ENCODE data around the gene SH3RF1. TPM values are rescaled to one million over a fixed set of nuclear protein-coding genes. Genes with fewer than 3 reads are reported as not detected.
A peak's percentile ranks its signal among the peaks of the same experiment; 100 is the strongest.

The SH3RF1 gene
- total and polyA plus RNA-seq, 10 of the 15 experiments (the other 5 are each of a cell fraction or from before 2014, with no cell fraction given), result 4.5 to 22.5 (median 10.4) TPM

- H3K4me2 ChIP-seq (ENCODE audit: control insufficient read depth, insufficient read depth), result peak overlapping the region; percentile 58
- H3K9me3 ChIP-seq (replicated peaks; ENCODE audit: control insufficient read depth, insufficient read depth, low read length), result peaks cover 3% of the 10 kb centered on the region; the same call in 1 of the 3 replicates
- ChIA-PET SMC1A (ENCODE audit: uncharacterized antibody, unreplicated experiment) (interaction anchor here (0.9 to 2.1 kb wide), 17 partner anchors 10 to 387 kb away, joined by 3 to 9 read pairs (median 4); partner anchors contain the start of gene CBR4), POLR2A (interaction anchor here (0.5 to 1.9 kb wide), 6 partner anchors 9 to 397 kb away, joined by 3 to 5 read pairs (median 3); no protein-coding TSS in a partner anchor), CTCF (interaction anchor here (0.8 to 1.1 kb wide), 3 partner anchors 10 to 468 kb away, joined by 3 read pairs; no protein-coding TSS in a partner anchor), RAD21 (ENCODE audit: unreplicated experiment) (interaction anchor here (1.1 to 3.0 kb wide), 11 partner anchors 17 to 387 kb away, joined by 3 to 16 read pairs (median 4); partner anchors contain the start of gene CBR4)
- ATAC-seq, result peak; percentile 74
- H4K20me1 ChIP-seq (ENCODE audit: control insufficient read depth, insufficient read depth), result no peaks in the 10 kb centered on the region
- peak overlapping the region; percentile 19; the same call in 1 of the 2 replicates for H2AFZ ChIP-seq (ENCODE audit: control insufficient read depth, low read depth, low read length)
- peak; percentile 61 for DNase-seq (ENCODE audit: low read depth, low spot score)
- 19% methylated on average over 2 of the region's 2 CpGs for WGBS (ENCODE audit: insufficient coverage, insufficient replicate concordance, low lambda C conversion rate, missing lambda C conversion rate)
- in situ Hi-C loops (cut with MboI), result no loop called here
- H3K4me1 ChIP-seq (ENCODE audit: control insufficient read depth, insufficient read depth, low read length), result peaks cover 37% of the 10 kb centered on the region
- no peak overlapping the region for H3K4me3 ChIP-seq
- H3K9ac ChIP-seq (ENCODE audit: control insufficient read depth, insufficient read depth, low read length), result no peak overlapping the region
- peak overlapping the region; percentile 70 for H3K27ac ChIP-seq (ENCODE audit: control insufficient read depth, insufficient read depth)
- H3K36me3 ChIP-seq (ENCODE audit: control insufficient read depth in 2 of 2, insufficient read depth in 2 of 2, low read length in 1 of 2), result peaks cover 0 to 3% of the 10 kb centered on the region in 2 experiments; a peak in 2 of 4 replicates
- intact Hi-C loops (cut with micrococcal nuclease; ENCODE audit: unreplicated experiment), result loop anchor here (5.0 kb wide), 1 partner anchor 304 kb away; no protein-coding TSS in a partner anchor
- no peak for FAIRE-seq
- no peaks in the 10 kb centered on the region for H3K27me3 ChIP-seq (replicated peaks in 1 of 2; ENCODE audit: control insufficient read depth in 2 of 2, insufficient read depth in 2 of 2, low read length in 1 of 2)
- BruUV-seq (replicated peaks), result no TSS peak
- no peaks in the 10 kb centered on the region for H3K79me2 ChIP-seq (ENCODE audit: control insufficient read depth, insufficient read depth, low read length)
- no peak for TF ChIP-seq ZBTB4 (CRISPR knock-in tag; IDR thresholded peaks at IDR 0.05)
- no peak for TF ChIP-seq NFYB (IDR thresholded peaks at IDR 0.05; ENCODE audit: insufficient read depth, low read depth, low read length)
- no peak for TF ChIP-seq SIN3A (IDR thresholded peaks at IDR 0.05; ENCODE audit: low read depth, low read length)
- no peak for TF ChIP-seq BCL11A (IDR thresholded peaks at IDR 0.05; ENCODE audit: low read depth, low read length)
- TF ChIP-seq TCF3 (IDR thresholded peaks at IDR 0.05; ENCODE audit: borderline replicate concordance, insufficient read depth, low read depth, low read length), result no peak
- no peak for TF ChIP-seq TCF7 (IDR thresholded peaks at IDR 0.05; ENCODE audit: borderline replicate concordance)
- no peak for TF ChIP-seq FOS (IDR thresholded peaks at IDR 0.05; ENCODE audit: borderline replicate concordance, extremely low read depth, insufficient read length)
- no peak for TF ChIP-seq PML (IDR thresholded peaks at IDR 0.05; ENCODE audit: low read length)
- no peak for TF ChIP-seq SRF (IDR thresholded peaks at IDR 0.05; ENCODE audit: low read depth in 2 of 2, low read length in 2 of 2)
- no peak for TF ChIP-seq CREB1 (IDR thresholded peaks at IDR 0.05; ENCODE audit: low read depth)
- TF ChIP-seq USF1 (IDR thresholded peaks at IDR 0.05; ENCODE audit: borderline replicate concordance, extremely low read length, insufficient read depth, low read depth, low read length), result no peak
- peak; percentile 99 for TF ChIP-seq POU2F2 (IDR thresholded peaks at IDR 0.05; ENCODE audit: borderline replicate concordance, low read depth, low read length)
- 0 out of 2 replicates have a peak, but pooled peaks have one; percentile 55 for TF ChIP-seq MTA3 (IDR thresholded peaks at IDR 0.05; ENCODE audit: borderline replicate concordance, low read length)
- TF ChIP-seq NFIC (IDR thresholded peaks at IDR 0.05; ENCODE audit: low read depth, low read length), result no peak; the same call in 1 of the 2 replicates
- TF ChIP-seq BHLHE40 (IDR thresholded peaks at IDR 0.05; ENCODE audit: borderline replicate concordance in 1 of 2, low read depth in 2 of 2, low read length in 1 of 2), result no peak
- no peak for TF ChIP-seq ZBTB33 (IDR thresholded peaks at IDR 0.05)
- TF ChIP-seq RUNX3 (IDR thresholded peaks at IDR 0.05; ENCODE audit: low read length), result 0 out of 2 replicates have a peak, but pooled peaks have one; percentile 25
- no peak for TF ChIP-seq POLR2AphosphoS2 (IDR thresholded peaks at IDR 0.05; ENCODE audit: low read depth, low read length)
- no peak for TF ChIP-seq MXI1 (IDR thresholded peaks at IDR 0.05; ENCODE audit: low read depth, low read length)
Observed at GRCh38 chr4:169098532-169098931, 172.2 kb downstream of the SH3RF1 start.

Data from GM12878 (cell line).